Kidney tubule cell (primary cell): ENCODE data around the gene RAB27A.

Experiments
- DNase-seq: peaks from one replicate; pipeline ENCODE4 v3.0.0-alpha.2; 2018; ENCODE audit warnings: low spot score

RAB27A gene

GRCh38 chr15:55222588-55222987, 67.0 kb downstream of the RAB27A start:
- no peak for DNase-seq

- DNase-seq = peak; percentile 87
These were observed 68.3 kb downstream of the RAB27A start for GRCh38 chr15:55221090-55222011.

- DNase-seq = no peak
These were observed 69.0 kb downstream of the RAB27A start for GRCh38 chr15:55220606-55221005.

- no peak for DNase-seq
These were observed 71.6 kb downstream of the RAB27A start for GRCh38 chr15:55218056-55218455.

GRCh38 chr15:55204464-55204863, 85.1 kb downstream of the RAB27A start:
- no peak for DNase-seq

- no peak for DNase-seq
These were observed 87.4 kb downstream of the RAB27A start for GRCh38 chr15:55202206-55202605.

GRCh38 chr15:55198706-55199105, 90.9 kb downstream of the RAB27A start:
- no peak for DNase-seq

GRCh38 chr15:55197719-55198118, 91.9 kb downstream of the RAB27A start:
- no peak for DNase-seq

GRCh38 chr15:55197362-55197705, 92.3 kb downstream of the RAB27A start:
- peak; percentile 9 for DNase-seq

- peak; percentile 99 for DNase-seq
These were observed 92.9 kb downstream of the RAB27A start, which contains the start of gene RSL24D1 for GRCh38 chr15:55196458-55197361. Gene RSL24D1, minus strand, starts transcription at chr15:55196941. Its CDS starts 51 bp downstream, at chr15:55196890.

GRCh38 chr15:55195996-55196395, 93.6 kb downstream of the RAB27A start:
- DNase-seq = no peak

GRCh38 chr15:55194256-55194655, 95.4 kb downstream of the RAB27A start:
- no peak for DNase-seq

GRCh38 chr15:55186331-55186730, 103.3 kb downstream of the RAB27A start:
- no peak for DNase-seq

- no peak for DNase-seq
These were observed 105.9 kb downstream of the RAB27A start for GRCh38 chr15:55183679-55184078.

GRCh38 chr15:55179141-55179540, 110.5 kb downstream of the RAB27A start:
- no peak for DNase-seq

- peak; percentile 33 for DNase-seq
These were observed 119.3 kb downstream of the RAB27A start for GRCh38 chr15:55170361-55170760.

GRCh38 chr15:55168350-55168974, 121.2 kb downstream of the RAB27A start:
- DNase-seq = peak; percentile 79

- DNase-seq = peak; percentile 5
These were observed 125.3 kb downstream of the RAB27A start for GRCh38 chr15:55164284-55164683.
